HG03460 (cell line): Measurements from ENCODE around the gene GAB4.
"Not testable (repeated sequence)": the region's sequence is repeated elsewhere in the genome, so short reads cannot be mapped to it uniquely, and the experiment has no call there.

Experiments used
- ATAC-seq: cut with Tn5 transposase; IDR thresholded peaks from one replicate; pipeline ENCODE4 v1.9.1; 2021; ENCODE audit not compliant: unreplicated experiment

Gene GAB4

GRCh38 chr22:16914911-16915310 lies 93.1 kb downstream of the GAB4 start:
- ATAC-seq = not testable (repeated sequence)

GRCh38 chr22:16914006-16914405 lies 94.0 kb downstream of the GAB4 start:
- ATAC-seq = no peak

GRCh38 chr22:16912281-16912680 lies 95.7 kb downstream of the GAB4 start:
- no peak for ATAC-seq
